LNCAP (cell line): Measurements from ENCODE around the gene TRAPPC3.

Experiments
- CTCF ChIP-seq: fragments of 450-650 bp; IDR thresholded peaks from 2 replicates; pipeline ENCODE4 v1.5.1; 2017; ENCODE audit warnings: mild to moderate bottlenecking

TRAPPC3 gene

DNA sequence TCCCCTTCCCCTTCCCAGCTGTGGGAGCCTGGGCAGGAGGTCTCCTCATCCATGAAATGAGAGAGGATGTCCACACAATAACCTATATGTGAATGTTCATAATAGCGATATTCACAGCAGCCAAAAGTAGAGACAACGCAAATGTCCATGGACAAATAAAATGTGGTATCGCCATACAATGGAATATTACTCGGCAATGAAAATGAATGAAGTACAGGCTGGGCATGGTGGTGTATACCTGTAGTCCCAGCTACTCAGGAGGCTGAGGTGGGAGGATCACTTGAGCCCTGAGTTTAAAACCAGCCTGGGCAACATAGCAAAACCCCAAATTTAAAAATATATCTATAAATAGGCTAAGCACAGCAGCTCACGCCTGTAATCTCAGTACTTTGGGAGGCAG lies 47.7 kb downstream of the TRAPPC3 start:
- no peak for TF ChIP-seq CTCF

- no peak for TF ChIP-seq CTCF
Observed at GRCh38 chr1:36100376-36100775, 48.9 kb downstream of the TRAPPC3 start.

- TF ChIP-seq CTCF = peak; percentile 87
Observed at GRCh38 chr1:36099681-36100341, 49.5 kb downstream of the TRAPPC3 start.

GRCh38 chr1:36098650-36099365 lies 50.5 kb downstream of the TRAPPC3 start:
- no peak for TF ChIP-seq CTCF

DNA sequence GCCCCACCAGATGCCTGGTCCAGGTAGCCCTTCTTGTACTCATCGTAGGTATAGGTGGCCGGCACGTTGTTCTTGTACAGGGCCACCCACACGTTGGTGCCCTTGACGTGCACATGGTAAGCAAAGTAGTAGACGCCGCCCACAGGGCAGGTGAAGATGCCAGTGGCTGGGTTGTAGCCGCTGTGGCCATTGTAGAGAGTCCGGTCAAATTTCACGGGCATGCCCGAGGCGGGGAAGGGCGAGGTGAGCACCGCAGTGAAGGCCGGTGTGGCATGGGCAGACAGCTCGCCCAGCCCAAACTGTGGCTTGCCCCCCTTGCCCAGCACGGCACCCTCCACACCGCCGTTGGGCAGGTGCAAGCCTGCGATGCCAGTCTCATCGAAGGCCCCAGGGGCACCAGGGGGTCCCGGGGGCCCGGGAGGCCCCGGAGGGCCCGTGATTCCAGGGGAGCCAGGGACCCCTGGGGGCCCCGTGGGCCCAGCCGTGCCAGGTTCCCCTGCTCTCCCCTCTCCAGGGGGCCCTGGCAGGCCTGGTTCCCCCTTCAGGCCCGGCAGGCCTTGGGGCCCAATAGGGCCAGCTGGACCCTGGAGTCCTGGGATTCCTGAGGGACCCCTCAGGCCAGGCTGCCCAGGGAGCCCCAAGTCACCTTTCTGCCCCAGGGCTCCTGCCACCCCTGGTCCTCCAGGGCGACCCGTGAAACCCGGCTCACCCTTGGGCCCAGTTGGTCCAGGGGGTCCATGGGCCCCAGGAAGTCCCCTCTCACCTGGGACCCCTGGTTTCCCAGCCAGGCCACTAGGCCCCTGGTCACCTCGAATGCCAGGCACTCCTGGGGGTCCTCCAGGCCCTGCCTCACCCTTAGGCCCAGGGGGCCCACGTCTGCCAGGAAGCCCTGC lies 51.3 kb downstream of the TRAPPC3 start:
- TF ChIP-seq CTCF = no peak

DNA sequence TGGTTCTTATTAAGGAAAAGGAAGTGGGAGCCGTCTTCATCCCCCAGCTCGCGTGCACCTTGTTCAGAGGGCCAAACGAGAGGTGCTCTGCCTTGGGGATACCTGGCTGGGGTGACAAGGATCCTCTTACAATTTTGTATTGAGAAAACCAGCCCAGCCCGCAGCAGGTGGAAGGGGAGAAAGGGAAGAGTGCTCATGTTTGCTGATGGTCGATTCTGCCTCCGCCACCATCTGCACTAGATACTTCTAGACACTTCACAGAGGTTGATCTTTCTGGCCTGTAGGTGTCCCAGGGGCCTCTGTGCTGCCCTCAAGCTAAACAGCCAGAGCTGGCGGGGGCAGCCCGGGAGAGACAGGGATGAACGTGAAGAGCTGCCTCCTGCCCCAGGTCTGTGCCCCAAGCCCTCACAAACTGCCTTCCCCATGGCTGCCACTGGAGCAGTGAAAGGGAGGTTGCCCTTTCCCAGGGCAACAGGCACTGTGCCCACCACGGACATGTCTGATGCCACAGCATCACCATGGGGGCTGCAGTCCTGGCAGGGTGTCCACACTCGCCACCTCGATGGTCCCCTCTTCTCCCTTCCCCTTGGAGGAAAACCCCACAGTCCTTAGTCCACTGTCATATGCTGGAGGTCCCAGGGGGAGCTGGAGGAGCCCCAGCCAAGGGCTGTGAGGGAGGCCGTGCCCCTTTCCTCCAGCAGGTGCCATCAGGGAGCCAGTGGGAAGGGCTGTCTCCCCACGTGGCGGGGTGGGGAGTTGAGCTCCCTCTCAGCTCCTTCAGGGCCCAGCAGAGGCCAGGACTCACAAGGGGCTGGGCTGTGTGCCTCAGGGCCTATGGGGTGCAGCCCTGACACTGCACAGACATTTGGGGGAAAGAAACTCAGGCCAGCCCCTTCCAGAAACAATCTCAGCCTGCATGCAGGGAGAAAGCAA lies 52.5 kb downstream of the TRAPPC3 start:
- TF ChIP-seq CTCF = no peak
